SK-N-SH (cell line): ENCODE measurements around the gene ZFHX3. TPM values are rescaled to one million over a fixed set of nuclear protein-coding genes. Genes with fewer than 3 reads are reported as not detected.

Experiments
- CTCF ChIA-PET: fragments of 300-600, 350-600 bp; formaldehyde crosslinking; extraction: SDS; loops from one replicate; lab custom pipeline; 2021; lab: Yijun Ruan, JAX
- POLR2A ChIA-PET: fragments of 350-600 bp; sonication (Branson Sonifier 250); formaldehyde crosslinking; extraction: SDS; loops from one replicate; lab custom pipeline; 2020; ENCODE audit warnings: antibody characterized with exemption, inconsistent platforms; lab: Yijun Ruan, JAX
- DNase-seq: peaks from one replicate; pipeline ENCODE4 v3.0.0; 2012
- H2AFZ ChIP-seq: fragments of 200-600 bp; sonication (generic); 2 replicates; pipeline ENCODE4 v1.8.1; 2016; ENCODE audit warnings: antibody characterized with exemption, mild to moderate bottlenecking, low read depth
- H3F3A ChIP-seq: fragments of 200-600 bp; sonication (generic); replicated peaks from 2 replicates; pipeline ENCODE3; 2016; ENCODE audit warnings: antibody characterized with exemption, mild to moderate bottlenecking; ENCODE audit not compliant: insufficient read depth
- H3K27ac ChIP-seq, 2 experiments: fragments of 200-500 bp in 1 of 2; fragments of 200-600 bp in 1 of 2; sonication (Bioruptor generic) in 1 of 2; sonication (generic), shearing (Covaris generic) in 1 of 2; 2 replicates each; pipeline versions ENCODE4 v1.5.1 to v1.6.1; 2014 to 2016; ENCODE audit warnings: low read depth in 2 of 2, inconsistent platforms in 1 of 2, low read length in 1 of 2, mild to moderate bottlenecking in 1 of 2, mixed read lengths in 1 of 2
- H3K27me3 ChIP-seq: fragments of 200-600 bp; sonication (generic), shearing (Covaris generic); 2 replicates; pipeline ENCODE4 v1.6.1; 2016; ENCODE audit warnings: mixed run types; ENCODE audit not compliant: insufficient read depth
- H3K36me3 ChIP-seq, 2 experiments: fragments of 200-500 bp in 1 of 2; fragments of 200-600 bp in 1 of 2; sonication (Bioruptor generic) in 1 of 2; sonication (generic) in 1 of 2; replicated peaks in 1 of 2; 2 replicates each; pipeline versions ENCODE3 to v1.5.1; 2014 to 2016; ENCODE audit warnings: low read length in 1 of 2, mild to moderate bottlenecking in 1 of 2; ENCODE audit not compliant: insufficient read depth in 2 of 2, control insufficient read depth in 1 of 2
- H3K4me1 ChIP-seq, 2 experiments: fragments of 200-500 bp in 1 of 2; fragments of 200-600 bp in 1 of 2; sonication (Bioruptor generic) in 1 of 2; sonication (generic), shearing (Covaris generic) in 1 of 2; 2 replicates each; pipeline versions ENCODE4 v1.5.1 to v1.6.1; 2014 to 2016; ENCODE audit warnings: low read depth in 1 of 2, low read length in 1 of 2, mixed run types in 1 of 2; ENCODE audit not compliant: insufficient read depth in 2 of 2, control insufficient read depth in 1 of 2
- H3K4me2 ChIP-seq: fragments of 200-600 bp; sonication (generic), shearing (Covaris generic); 2 replicates; pipeline ENCODE4 v1.6.1; 2017; ENCODE audit warnings: mixed run types
- H3K4me3 ChIP-seq, 2 experiments: fragments of 200-500 bp in 1 of 2; fragments of 200-600 bp in 1 of 2; sonication (Bioruptor generic) in 1 of 2; sonication (generic), shearing (Covaris generic) in 1 of 2; 2 replicates each; pipeline versions ENCODE4 v1.5.1 to v1.8.1; 2014 to 2016; ENCODE audit warnings: low read depth in 2 of 2, inconsistent platforms in 1 of 2, low read length in 1 of 2, mild to moderate bottlenecking in 1 of 2, mixed read lengths in 1 of 2, moderate library complexity in 1 of 2
- H3K79me2 ChIP-seq: fragments of 200-600 bp; sonication (generic); 2 replicates; pipeline ENCODE4 v1.8.1; 2017; ENCODE audit warnings: mild to moderate bottlenecking; ENCODE audit not compliant: insufficient read depth
- H3K9ac ChIP-seq: fragments of 200-600 bp; sonication (generic); 2 replicates; pipeline ENCODE4 v1.6.1; 2017; ENCODE audit warnings: mixed run types
- H3K9me2 ChIP-seq: fragments of 200-600 bp; sonication (generic); 2 replicates; pipeline ENCODE4 v1.6.1; 2017; ENCODE audit warnings: mixed run types
- H3K9me3 ChIP-seq: fragments of 200-600 bp; sonication (generic); 2 replicates; pipeline ENCODE4 v1.6.1; 2017; ENCODE audit warnings: mixed run types, mild to moderate bottlenecking, moderate library complexity
- H4K20me1 ChIP-seq: fragments of 200-600 bp; sonication (generic); 2 replicates; pipeline ENCODE4 v1.6.1; 2017; ENCODE audit warnings: mild to moderate bottlenecking, mixed run types; ENCODE audit not compliant: insufficient read depth
- EZH2phosphoT487 ChIP-seq: fragments of 200-600 bp; sonication (generic); IDR thresholded peaks from 2 replicates; pipeline ENCODE4 v1.6.1; 2017; ENCODE audit warnings: low read depth, mixed run types, mild to moderate bottlenecking, antibody characterized with exemption, moderate library complexity, borderline replicate concordance
- FOXJ3 ChIP-seq: sonication (generic); formaldehyde crosslinking; IDR thresholded peaks from 2 replicates; pipeline ENCODE4 v1.5.1; 2020; ENCODE audit warnings: mild to moderate bottlenecking, missing genetic modification reagents
- GATA2 ChIP-seq: sonication (generic); formaldehyde crosslinking; IDR thresholded peaks from 2 replicates; pipeline ENCODE4 v1.5.0; 2020; ENCODE audit warnings: mild to moderate bottlenecking, missing genetic modification reagents
- MAX ChIP-seq: IDR thresholded peaks from 2 replicates; pipeline ENCODE4 v1.4.0; 2012; ENCODE audit warnings: low read depth
- MEF2A ChIP-seq: IDR thresholded peaks from 2 replicates; pipeline ENCODE4 v1.4.0; 2012; ENCODE audit warnings: low read depth, borderline replicate concordance
- PBX3 ChIP-seq: IDR thresholded peaks from 2 replicates; pipeline ENCODE4; 2012
- POLR2AphosphoS5 ChIP-seq: IDR thresholded peaks from 2 replicates; pipeline ENCODE4 v1.6.1; 2012; ENCODE audit warnings: low read depth, low read length
- RCOR1 ChIP-seq: fragments of 150-350 bp; IDR thresholded peaks from 2 replicates; pipeline ENCODE4 v1.6.1; 2017; ENCODE audit warnings: antibody characterized with exemption, low read length
- SIN3A ChIP-seq: IDR thresholded peaks from 2 replicates; pipeline ENCODE4 v1.6.1; 2012; ENCODE audit warnings: low read depth, mild to moderate bottlenecking, low read length, moderate library complexity, borderline replicate concordance
- SMC3 ChIP-seq: IDR thresholded peaks from 2 replicates; pipeline ENCODE4 v1.6.1; 2012; ENCODE audit warnings: low read depth, low read length, improper control_type of control experiment
- TEAD4 ChIP-seq: IDR thresholded peaks from 2 replicates; pipeline ENCODE4 v1.4.0; 2012; ENCODE audit warnings: mild to moderate bottlenecking, borderline replicate concordance; ENCODE audit not compliant: insufficient read depth
- YY1 ChIP-seq: IDR thresholded peaks from 2 replicates; pipeline ENCODE4 v1.4.0; 2012; ENCODE audit warnings: low read depth, mild to moderate bottlenecking
- ZBTB33 ChIP-seq: IDR thresholded peaks from 2 replicates; pipeline ENCODE4 v1.4.0; 2012; ENCODE audit warnings: low read depth, borderline replicate concordance
- WGBS: methylation state at CpG from one replicate; pipeline ENCODE4 v1.1.6; 2017; ENCODE audit warnings: low lambda C conversion rate; 5-methylcytosine and 5-hydroxymethylcytosine counted together
- polyA plus RNA-seq, 3 experiments: library from polyadenylated mRNA; depleted of rRNA; stranded (reverse); fragments of >200 nt; gene quantifications; 2 replicates each; pipeline ENCODE4 v1.2.3, GENCODE V29; 2012
- TF ChIP-seq, protein P1 (sequence below): fragments of 200-600 bp; sonication (generic); IDR thresholded peaks from 2 replicates; pipeline ENCODE4 v1.6.1; 2017; ENCODE audit warnings: antibody characterized with exemption, mild to moderate bottlenecking, moderate library complexity

The ZFHX3 gene
- polyA plus RNA-seq, 1 of the 3 experiments (the other 2 are of a cell fraction): 2.0 TPM

GRCh38 chr16:72848028-72848400, 199.9 kb downstream of the ZFHX3 start:
- H3F3A ChIP-seq: no peaks in the 10 kb centered on the region
- peak overlapping the region; percentile 89 to 92 for H3K27ac ChIP-seq
- TF ChIP-seq SMC3 (no peak), ZBTB33 (no peak), YY1 (no peak), SIN3A (no peak), MAX (no peak), FOXJ3 (CRISPR knock-in tag) (no peak), TEAD4 (no peak), RCOR1 (no peak), GATA2 (CRISPR knock-in tag) (no peak), MEF2A (no peak), EZH2phosphoT487 (no peak), PBX3 (no peak), POLR2AphosphoS5 (no peak)
- TF ChIP-seq, protein P1, sequence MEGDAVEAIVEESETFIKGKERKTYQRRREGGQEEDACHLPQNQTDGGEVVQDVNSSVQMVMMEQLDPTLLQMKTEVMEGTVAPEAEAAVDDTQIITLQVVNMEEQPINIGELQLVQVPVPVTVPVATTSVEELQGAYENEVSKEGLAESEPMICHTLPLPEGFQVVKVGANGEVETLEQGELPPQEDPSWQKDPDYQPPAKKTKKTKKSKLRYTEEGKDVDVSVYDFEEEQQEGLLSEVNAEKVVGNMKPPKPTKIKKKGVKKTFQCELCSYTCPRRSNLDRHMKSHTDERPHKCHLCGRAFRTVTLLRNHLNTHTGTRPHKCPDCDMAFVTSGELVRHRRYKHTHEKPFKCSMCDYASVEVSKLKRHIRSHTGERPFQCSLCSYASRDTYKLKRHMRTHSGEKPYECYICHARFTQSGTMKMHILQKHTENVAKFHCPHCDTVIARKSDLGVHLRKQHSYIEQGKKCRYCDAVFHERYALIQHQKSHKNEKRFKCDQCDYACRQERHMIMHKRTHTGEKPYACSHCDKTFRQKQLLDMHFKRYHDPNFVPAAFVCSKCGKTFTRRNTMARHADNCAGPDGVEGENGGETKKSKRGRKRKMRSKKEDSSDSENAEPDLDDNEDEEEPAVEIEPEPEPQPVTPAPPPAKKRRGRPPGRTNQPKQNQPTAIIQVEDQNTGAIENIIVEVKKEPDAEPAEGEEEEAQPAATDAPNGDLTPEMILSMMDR: no peak
- H3K4me2 ChIP-seq: peak overlapping the region; percentile 64
- peaks cover 19 to 46% of the 10 kb centered on the region in 2 experiments for H3K4me1 ChIP-seq
- DNase-seq: no peak
- no peaks in the 10 kb centered on the region for H3K9me3 ChIP-seq
- ChIA-PET CTCF (interaction anchor here (1.0 to 6.8 kb wide), 12 partner anchors 9 to 1035 kb away, joined by 3 to 82 read pairs (median 5); no protein-coding TSS in a partner anchor), POLR2A (no interaction called here)
- H3K4me3 ChIP-seq: no peak overlapping the region
- no peaks in the 10 kb centered on the region for H4K20me1 ChIP-seq
- no peak overlapping the region for H3K9ac ChIP-seq
- no peak overlapping the region for H2AFZ ChIP-seq
- peaks cover 31% of the 10 kb centered on the region for H3K79me2 ChIP-seq
- H3K27me3 ChIP-seq: no peaks in the 10 kb centered on the region
- H3K9me2 ChIP-seq: no peaks in the 10 kb centered on the region
- WGBS: 75% methylated on average over 6 of the region's 9 CpGs
- H3K36me3 ChIP-seq: peaks cover 0 to 3% of the 10 kb centered on the region in 2 experiments
